Glutamatergic neuron (in vitro differentiated cells): ENCODE results near the gene CCDC122. TPM values are rescaled to one million over a fixed set of nuclear protein-coding genes. Genes with fewer than 3 reads are reported as not detected.
"Not testable (repeated sequence)": the region's sequence is repeated elsewhere in the genome, so short reads cannot be mapped to it uniquely, and the experiment has no call there.

Experiments
- DNase-seq: peaks from one replicate; pipeline ENCODE4 v3.0.0; 2022
- H3K27ac Mint-ChIP-seq: one replicate; pipeline ENCODE4 v1.8.0; 2020; ENCODE audit warnings: mild to moderate bottlenecking, mixed read lengths, inconsistent platforms; ENCODE audit not compliant: unreplicated experiment
- H3K27me3 Mint-ChIP-seq: one replicate; pipeline ENCODE4 v1.8.0; 2020; ENCODE audit warnings: mild to moderate bottlenecking, moderate library complexity, mixed read lengths, inconsistent platforms; ENCODE audit not compliant: unreplicated experiment
- H3K36me3 Mint-ChIP-seq: one replicate; pipeline ENCODE4 v1.8.0; 2020; ENCODE audit warnings: mild to moderate bottlenecking, mixed read lengths, inconsistent platforms; ENCODE audit not compliant: unreplicated experiment
- H3K4me1 Mint-ChIP-seq: one replicate; pipeline ENCODE4 v1.8.0; 2020; ENCODE audit warnings: mild to moderate bottlenecking, low read depth, mixed read lengths, inconsistent platforms; ENCODE audit not compliant: unreplicated experiment
- H3K4me3 Mint-ChIP-seq: one replicate; pipeline ENCODE4 v1.8.0; 2020; ENCODE audit warnings: mild to moderate bottlenecking, mixed read lengths, inconsistent platforms; ENCODE audit not compliant: unreplicated experiment
- H3K9me3 Mint-ChIP-seq: one replicate; pipeline ENCODE4 v1.8.0; 2020; ENCODE audit warnings: mild to moderate bottlenecking, moderate library complexity, mixed read lengths, inconsistent platforms; ENCODE audit not compliant: unreplicated experiment
- CTCF ChIP-seq: fragments of 200-600 bp; sonication (generic); IDR thresholded peaks from one replicate; pipeline ENCODE4 v1.5.0; 2021; ENCODE audit not compliant: partially characterized antibody, unreplicated experiment
- total RNA-seq: library from RNA; stranded (reverse); fragmentation: NEBNext Ultra II Directional; extraction: Animal tissue kit (Norgen Biotek cat#: 25700); gene quantifications from one replicate; pipeline ENCODE4 v1.2.1, GENCODE V29; 2021; ENCODE audit not compliant: unreplicated experiment

Gene CCDC122
- total RNA-seq, 1 donor from 2014 or later = 5.3 TPM

DNA sequence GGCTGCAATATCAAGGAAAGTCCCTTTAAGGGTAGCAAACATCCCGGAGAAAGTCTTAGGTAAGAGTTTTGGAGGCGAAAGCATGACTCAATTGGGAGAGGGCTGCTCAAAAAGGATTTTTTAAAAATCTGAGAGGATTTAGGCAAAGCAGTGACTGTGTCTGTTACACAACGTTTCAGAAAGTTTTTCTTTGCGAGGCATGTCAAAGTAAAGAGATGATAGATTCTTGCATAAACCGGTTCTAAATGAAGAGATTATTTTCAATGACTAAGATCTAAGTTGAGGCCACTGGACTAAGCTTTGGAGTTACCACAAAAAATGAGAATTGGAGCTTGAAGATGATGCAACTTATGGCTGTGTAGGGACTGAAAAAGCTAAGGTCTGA lies 49.1 kb downstream of the CCDC122 start:
- H3K4me3 Mint-ChIP-seq = no peak overlapping the region
- no peak for DNase-seq
- peaks cover 1% of the 10 kb centered on the region for H3K27me3 Mint-ChIP-seq
- no peaks in the 10 kb centered on the region for H3K4me1 Mint-ChIP-seq
- no peak for TF ChIP-seq CTCF
- no peaks in the 10 kb centered on the region for H3K36me3 Mint-ChIP-seq
- no peak overlapping the region for H3K27ac Mint-ChIP-seq
- peaks cover 2% of the 10 kb centered on the region for H3K9me3 Mint-ChIP-seq

- not testable (repeated sequence) for H3K4me3 Mint-ChIP-seq, H3K36me3 Mint-ChIP-seq, DNase-seq, H3K4me1 Mint-ChIP-seq, H3K9me3 Mint-ChIP-seq, H3K27ac Mint-ChIP-seq, H3K27me3 Mint-ChIP-seq
These were observed 54.9 kb downstream of the CCDC122 start for GRCh38 chr13:43824656-43825055.

- H3K9me3 Mint-ChIP-seq = peaks cover 2% of the 10 kb centered on the region
- H3K27ac Mint-ChIP-seq = no peak overlapping the region
- H3K4me1 Mint-ChIP-seq = no peaks in the 10 kb centered on the region
- H3K36me3 Mint-ChIP-seq = no peaks in the 10 kb centered on the region
- no peak for TF ChIP-seq CTCF
- no peak overlapping the region for H3K4me3 Mint-ChIP-seq
- no peak for DNase-seq
- H3K27me3 Mint-ChIP-seq = peaks cover 1% of the 10 kb centered on the region
These were observed 56.6 kb downstream of the CCDC122 start for GRCh38 chr13:43822969-43823368.

GRCh38 chr13:43816401-43816889 lies 63.1 kb downstream of the CCDC122 start:
- H3K9me3 Mint-ChIP-seq = no peaks in the 10 kb centered on the region
- DNase-seq = no peak
- no peaks in the 10 kb centered on the region for H3K4me1 Mint-ChIP-seq
- H3K4me3 Mint-ChIP-seq = no peak overlapping the region
- no peaks in the 10 kb centered on the region for H3K36me3 Mint-ChIP-seq
- H3K27me3 Mint-ChIP-seq = no peaks in the 10 kb centered on the region
- H3K27ac Mint-ChIP-seq = no peak overlapping the region
- TF ChIP-seq CTCF = no peak

DNA sequence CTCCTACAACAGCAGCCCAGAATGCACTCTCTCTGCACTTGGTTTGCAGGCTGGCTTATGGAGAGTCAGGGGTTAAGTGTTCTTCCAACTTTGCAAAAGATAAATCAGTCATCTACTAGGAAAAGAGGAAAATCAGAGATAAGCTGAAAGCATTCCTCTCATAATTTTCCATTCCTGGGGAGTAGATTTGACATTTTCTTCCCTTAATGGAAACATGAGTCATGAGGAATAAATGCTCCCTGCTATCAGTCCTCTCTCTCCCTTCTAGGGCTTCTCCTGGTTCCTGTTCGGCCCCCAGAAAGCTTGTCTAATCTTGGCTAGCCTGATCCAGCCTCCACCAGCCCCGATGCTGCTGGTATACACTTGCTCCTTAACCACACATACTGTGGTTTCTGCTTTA lies 64.3 kb downstream of the CCDC122 start:
- H3K36me3 Mint-ChIP-seq = no peaks in the 10 kb centered on the region
- H3K27ac Mint-ChIP-seq = no peak overlapping the region
- no peaks in the 10 kb centered on the region for H3K9me3 Mint-ChIP-seq
- no peak for TF ChIP-seq CTCF
- DNase-seq = no peak
- no peak overlapping the region for H3K4me3 Mint-ChIP-seq
- H3K27me3 Mint-ChIP-seq = no peaks in the 10 kb centered on the region
- H3K4me1 Mint-ChIP-seq = no peaks in the 10 kb centered on the region

- Mint-ChIP-seq H3K4me1 (peaks cover 7% of the 10 kb centered on the region), H3K36me3 (no peaks in the 10 kb centered on the region), H3K4me3 (no peak overlapping the region), H3K27me3 (no peaks in the 10 kb centered on the region), H3K27ac (no peak overlapping the region), H3K9me3 (no peaks in the 10 kb centered on the region)
- TF ChIP-seq CTCF = no peak
- DNase-seq = no peak
These were observed 70.9 kb downstream of the CCDC122 start for GRCh38 chr13:43808676-43809075.
